HG02943 (cell line): ENCODE data around the gene ACSM2A.
"Not testable (repeated sequence)": the region's sequence is repeated elsewhere in the genome, so short reads cannot be mapped to it uniquely, and the experiment has no call there.

Experiments used
- ATAC-seq: cut with Tn5 transposase; IDR thresholded peaks from one replicate; pipeline ENCODE4 v1.9.1; 2021; ENCODE audit warnings: mild to moderate bottlenecking, low read depth, moderate library complexity; ENCODE audit not compliant: unreplicated experiment

ACSM2A gene

GRCh38 chr16:20451364-20451763, at the start of gene ACSM2A:
TSS of gene ACSM2A (plus strand) at chr16:20451521. CDS start at chr16:20460115, 8,594 bp downstream.
- ATAC-seq, result not testable (repeated sequence)

GRCh38 chr16:20402651-20403050, 48.7 kb upstream of the ACSM2A start:
- ATAC-seq, result no peak

- no peak for ATAC-seq
These were observed 46.7 kb upstream of the ACSM2A start, which contains the start of gene PDILT for GRCh38 chr16:20404637-20405036. TSS of gene PDILT (minus strand) at chr16:20404737. CDS start at chr16:20399300, 5,437 bp downstream.

GRCh38 chr16:20409398-20410120, 41.8 kb upstream of the ACSM2A start, which contains the start of gene ACSM5:
TSS of gene ACSM5 (plus strand) at chr16:20409534. CDS start at chr16:20411485, 1,951 bp downstream.
- ATAC-seq, result no peak

GRCh38 chr16:20410121-20410723, 41.1 kb upstream of the ACSM2A start:
- ATAC-seq, result no peak

- ATAC-seq, result no peak
These were observed 40.3 kb upstream of the ACSM2A start for GRCh38 chr16:20411055-20411454.

- ATAC-seq, result no peak
These were observed 35.8 kb upstream of the ACSM2A start for GRCh38 chr16:20415541-20415940.

- ATAC-seq, result not testable (repeated sequence)
These were observed 32.2 kb upstream of the ACSM2A start for GRCh38 chr16:20419093-20419492.

- ATAC-seq, result not testable (repeated sequence)
These were observed 29.6 kb upstream of the ACSM2A start for GRCh38 chr16:20421748-20422147.

GRCh38 chr16:20423772-20424128, 27.6 kb upstream of the ACSM2A start:
- not testable (repeated sequence) for ATAC-seq

GRCh38 chr16:20424129-20424866, 27.0 kb upstream of the ACSM2A start:
- no peak for ATAC-seq

GRCh38 chr16:20427401-20427797, 23.9 kb upstream of the ACSM2A start:
- ATAC-seq, result not testable (repeated sequence)

GRCh38 chr16:20429499-20429898, 21.8 kb upstream of the ACSM2A start:
- ATAC-seq, result not testable (repeated sequence)

- ATAC-seq, result not testable (repeated sequence)
These were observed 20.8 kb upstream of the ACSM2A start for GRCh38 chr16:20430480-20430879.

- no peak for ATAC-seq
These were observed 20.4 kb upstream of the ACSM2A start for GRCh38 chr16:20430948-20431347.

GRCh38 chr16:20438950-20439349, 12.4 kb upstream of the ACSM2A start:
- not testable (repeated sequence) for ATAC-seq

GRCh38 chr16:20439820-20440231, 11.5 kb upstream of the ACSM2A start:
- not testable (repeated sequence) for ATAC-seq

GRCh38 chr16:20440731-20441130, 10.6 kb upstream of the ACSM2A start:
- not testable (repeated sequence) for ATAC-seq

GRCh38 chr16:20441191-20441590, 10.1 kb upstream of the ACSM2A start:
- no peak for ATAC-seq

GRCh38 chr16:20441859-20442258, 9.5 kb upstream of the ACSM2A start:
- ATAC-seq, result not testable (repeated sequence)
